ENCODE data around the gene OSGIN1. TPM values are rescaled to one million over a fixed set of nuclear protein-coding genes. Genes with fewer than 3 reads are reported as not detected.

OSGIN1 gene
- total and polyA plus RNA-seq, 3 donors from 2014 or later: 12.3 to 18.5 (median 13.5) TPM

DNA sequence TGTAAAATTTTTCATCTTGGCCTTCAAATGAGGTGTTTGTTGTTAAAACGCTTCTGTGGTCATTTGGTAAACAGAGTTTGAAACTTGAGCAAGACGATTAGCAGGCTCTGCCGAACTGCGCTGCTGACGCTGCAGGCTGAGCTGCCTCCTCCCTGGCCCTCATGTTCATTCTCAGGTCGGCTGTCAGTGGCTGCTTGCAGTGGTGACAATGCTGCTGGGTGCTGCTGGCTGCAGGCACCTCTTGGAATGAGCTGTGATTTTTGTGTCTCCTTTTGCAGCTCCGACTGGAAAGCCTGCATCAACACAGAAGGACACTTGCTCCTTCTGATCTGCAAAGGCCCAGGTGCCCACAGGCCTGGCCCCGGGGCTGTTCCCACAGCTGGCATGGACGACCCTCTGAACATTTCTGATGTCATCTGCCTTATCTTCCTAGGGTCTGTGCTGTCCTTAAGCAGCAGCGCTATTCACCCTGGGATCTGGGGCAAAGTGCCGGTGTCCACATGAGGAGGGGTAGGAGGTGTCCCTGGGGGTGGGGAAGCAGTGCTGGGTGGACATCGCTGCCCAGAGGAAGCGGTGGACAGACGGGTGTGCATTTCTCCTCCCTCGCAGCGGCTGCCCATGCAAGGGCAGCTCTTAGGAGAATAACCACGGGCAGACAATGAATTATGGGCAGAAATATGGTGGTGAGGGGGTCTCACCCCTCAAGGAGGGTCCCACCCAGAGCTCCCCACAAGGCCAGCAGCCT, 23.1 kb upstream of the OSGIN1 start:
- no peaks in the 10 kb centered on the region for H3K27me3 ChIP-seq
- WGBS, 2 donors: 67 to 70% methylated on average over 12 to 17 of the region's 17 CpGs
- H3K9me3 ChIP-seq: no peaks in the 10 kb centered on the region
- H3K27ac ChIP-seq: no peak overlapping the region
- intact Hi-C loops (cut with DNase I; ENCODE audit: low total_unique reads): no loop called here
- H3K4me1 ChIP-seq: peaks cover 12% of the 10 kb centered on the region
- H3K4me3 ChIP-seq: no peak overlapping the region
- no peaks in the 10 kb centered on the region for H3K36me3 ChIP-seq (ENCODE audit: low read depth, missing control alignments)
- DNase-seq: no peak
- TF ChIP-seq POLR2A (IDR thresholded peaks at IDR 0.05): no peak
- TF ChIP-seq, protein P1, sequence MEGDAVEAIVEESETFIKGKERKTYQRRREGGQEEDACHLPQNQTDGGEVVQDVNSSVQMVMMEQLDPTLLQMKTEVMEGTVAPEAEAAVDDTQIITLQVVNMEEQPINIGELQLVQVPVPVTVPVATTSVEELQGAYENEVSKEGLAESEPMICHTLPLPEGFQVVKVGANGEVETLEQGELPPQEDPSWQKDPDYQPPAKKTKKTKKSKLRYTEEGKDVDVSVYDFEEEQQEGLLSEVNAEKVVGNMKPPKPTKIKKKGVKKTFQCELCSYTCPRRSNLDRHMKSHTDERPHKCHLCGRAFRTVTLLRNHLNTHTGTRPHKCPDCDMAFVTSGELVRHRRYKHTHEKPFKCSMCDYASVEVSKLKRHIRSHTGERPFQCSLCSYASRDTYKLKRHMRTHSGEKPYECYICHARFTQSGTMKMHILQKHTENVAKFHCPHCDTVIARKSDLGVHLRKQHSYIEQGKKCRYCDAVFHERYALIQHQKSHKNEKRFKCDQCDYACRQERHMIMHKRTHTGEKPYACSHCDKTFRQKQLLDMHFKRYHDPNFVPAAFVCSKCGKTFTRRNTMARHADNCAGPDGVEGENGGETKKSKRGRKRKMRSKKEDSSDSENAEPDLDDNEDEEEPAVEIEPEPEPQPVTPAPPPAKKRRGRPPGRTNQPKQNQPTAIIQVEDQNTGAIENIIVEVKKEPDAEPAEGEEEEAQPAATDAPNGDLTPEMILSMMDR (IDR thresholded peaks at IDR 0.05): no peak

DNA sequence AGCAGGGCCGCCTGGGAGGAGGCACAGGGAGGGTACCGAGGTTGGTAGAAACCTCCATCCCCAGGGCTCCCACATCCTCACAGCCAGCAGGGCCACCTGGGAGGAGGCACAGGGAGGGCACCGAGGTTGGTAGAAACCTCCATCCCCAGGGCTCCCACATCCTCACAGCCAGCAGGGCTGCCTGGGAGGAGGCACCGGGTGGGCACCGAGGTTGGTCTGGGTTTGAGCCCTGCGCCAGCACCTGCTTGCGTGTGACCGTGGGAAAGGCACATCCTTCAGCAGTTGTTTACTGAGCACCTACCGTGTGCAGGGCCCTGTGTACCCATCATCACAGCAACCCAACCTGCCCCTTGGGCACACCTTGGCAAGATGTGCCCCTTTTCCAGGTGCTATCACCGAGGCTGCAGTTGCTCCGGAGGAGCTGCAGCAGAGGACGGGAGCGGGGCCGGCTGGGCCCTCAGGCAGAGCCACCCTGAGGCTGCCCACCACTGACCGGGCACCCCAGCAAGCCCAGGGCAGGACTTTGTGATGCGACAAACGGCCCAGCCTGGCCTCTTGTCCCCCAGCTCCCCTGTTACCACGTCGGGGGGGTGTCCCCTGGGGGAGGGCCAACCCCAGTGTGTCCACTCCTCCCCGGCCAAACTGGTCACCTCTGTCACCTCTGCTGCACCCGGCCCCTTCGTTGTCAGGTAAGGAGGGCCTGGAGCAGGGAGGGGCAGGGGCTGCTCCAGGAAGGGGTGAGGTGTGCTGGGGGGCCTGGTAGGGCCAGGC, 22.1 kb upstream of the OSGIN1 start:
- no peak for DNase-seq
- H3K4me3 ChIP-seq: no peak overlapping the region
- H3K27me3 ChIP-seq: no peaks in the 10 kb centered on the region
- peaks cover 12% of the 10 kb centered on the region for H3K4me1 ChIP-seq
- H3K9me3 ChIP-seq: no peaks in the 10 kb centered on the region
- no peak overlapping the region for H3K27ac ChIP-seq
- no peak for TF ChIP-seq POLR2A (IDR thresholded peaks at IDR 0.05)
- TF ChIP-seq, protein P1 (IDR thresholded peaks at IDR 0.05): no peak
- H3K36me3 ChIP-seq (ENCODE audit: low read depth, missing control alignments): no peaks in the 10 kb centered on the region
- intact Hi-C loops (cut with DNase I; ENCODE audit: low total_unique reads): no loop called here
- 60 to 83% methylated on average over 1 to 22 of the region's 22 CpGs for WGBS, 2 donors

DNA sequence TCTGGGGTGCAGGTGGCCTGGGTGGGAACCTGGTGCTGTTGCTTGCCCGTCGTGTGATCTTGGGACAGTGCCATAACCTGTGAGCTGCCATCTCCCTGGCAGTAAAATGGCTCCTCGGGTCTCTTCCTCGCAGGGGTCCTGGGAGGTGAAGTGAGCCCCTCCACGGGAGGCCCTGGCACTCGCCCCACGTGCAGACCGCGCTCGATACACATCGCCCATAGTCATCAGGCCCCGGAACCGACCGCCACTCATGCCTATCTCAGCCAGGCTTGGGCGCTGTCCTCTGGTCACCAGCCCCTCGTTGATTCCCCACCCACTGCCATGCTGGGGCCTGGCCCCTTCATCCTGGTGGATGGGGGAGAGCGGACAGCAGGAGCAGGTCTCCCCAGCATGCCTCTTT, 21.5 kb upstream of the OSGIN1 start:
- WGBS, 2 donors: 92 to 97% methylated on average over 5 to 17 of the region's 17 CpGs
- H3K36me3 ChIP-seq (ENCODE audit: low read depth, missing control alignments): no peaks in the 10 kb centered on the region
- TF ChIP-seq, protein P1 (IDR thresholded peaks at IDR 0.05): no peak
- TF ChIP-seq POLR2A (IDR thresholded peaks at IDR 0.05): no peak
- no peaks in the 10 kb centered on the region for H3K9me3 ChIP-seq
- no peak overlapping the region for H3K4me3 ChIP-seq
- H3K27ac ChIP-seq: no peak overlapping the region
- peaks cover 12% of the 10 kb centered on the region for H3K4me1 ChIP-seq
- intact Hi-C loops (cut with DNase I; ENCODE audit: low total_unique reads): no loop called here
- DNase-seq: no peak
- no peaks in the 10 kb centered on the region for H3K27me3 ChIP-seq

DNA sequence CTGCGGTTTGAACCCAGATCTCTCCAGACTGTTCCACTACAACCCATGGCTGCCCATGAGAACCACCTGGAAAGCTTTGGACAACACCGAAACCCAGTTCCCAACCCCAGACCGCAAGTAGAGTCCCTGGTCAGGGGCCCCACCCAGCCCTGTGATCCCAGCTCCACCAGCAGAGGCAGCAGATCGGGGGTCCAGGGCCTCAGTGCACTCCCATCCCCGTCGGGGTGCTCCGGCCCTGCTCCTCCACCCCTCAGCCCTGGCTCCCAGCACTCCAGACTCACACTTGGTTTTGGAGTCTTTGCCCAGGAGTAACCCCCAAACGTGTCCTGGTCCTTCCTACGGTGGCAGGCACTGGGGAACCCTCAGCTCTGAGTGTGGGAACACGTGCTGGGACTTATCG, 20.7 kb upstream of the OSGIN1 start:
- Histone ChIP-seq H3K36me3 (ENCODE audit: low read depth, missing control alignments) (no peaks in the 10 kb centered on the region), H3K4me3 (no peak overlapping the region), H3K9me3 (no peaks in the 10 kb centered on the region), H3K27me3 (no peaks in the 10 kb centered on the region), H3K27ac (no peak overlapping the region), H3K4me1 (peaks cover 7% of the 10 kb centered on the region)
- no peak for TF ChIP-seq POLR2A (IDR thresholded peaks at IDR 0.05)
- TF ChIP-seq, protein P1 (IDR thresholded peaks at IDR 0.05): no peak
- intact Hi-C loops (cut with DNase I; ENCODE audit: low total_unique reads): no loop called here
- WGBS, 2 donors: 92 to 100% methylated on average over 2 to 11 of the region's 11 CpGs
- no peak for DNase-seq
